Fibroblast of lung (primary cell): Measurements from ENCODE around the gene BRAF.
"Not testable (repeated sequence)": the region's sequence is repeated elsewhere in the genome, so short reads cannot be mapped to it uniquely, and the experiment has no call there.

ENCODE experiments used
- CTCF ChIP-seq, 2 donors: IDR thresholded peaks in 1 of 2; conservative IDR thresholded peaks in 1 of 2; 1 replicate in 1 of 2; 2 replicates in 1 of 2; pipeline ENCODE4 v1.5.1; 2011 to 2012; ENCODE audit warnings: low read length in 2 of 2, control low read depth in 1 of 2, inconsistent platforms in 1 of 2, low read depth in 1 of 2, mild to moderate bottlenecking in 1 of 2
- EZH2 ChIP-seq: IDR thresholded peaks from 2 replicates; pipeline ENCODE4 v1.5.1; 2012; ENCODE audit warnings: low read length, control low read depth, mild to moderate bottlenecking; ENCODE audit errors: missing control alignments

GRCh38 chr7:140942242-140942641, 17.5 kb upstream of the BRAF start:
- not testable (repeated sequence) for TF ChIP-seq EZH2; CTCF (conservative IDR thresholded peaks at IDR 0.05 in 1 of 2, IDR thresholded peaks at IDR 0.05 in 1 of 2; ENCODE audit: low read depth in 1 of 2, low read length in 2 of 2)
